Measurements from ENCODE around the gene B4GALT5. TPM values are rescaled to one million over a fixed set of nuclear protein-coding genes. Genes with fewer than 3 reads are reported as not detected.
"Not testable (repeated sequence)": the region's sequence is repeated elsewhere in the genome, so short reads cannot be mapped to it uniquely, and the experiment has no call there.

B4GALT5 gene
- total RNA-seq, 1 experiment from 2014 or later = 65.0 TPM

- intact Hi-C loops (cut with micrococcal nuclease; ENCODE audit: unreplicated experiment) = no loop called here
- BruUV-seq (replicated peaks) = no TSS peak
Observed at GRCh38 chr20:49727894-49728885, 14.5 kb upstream of the B4GALT5 start.

DNA sequence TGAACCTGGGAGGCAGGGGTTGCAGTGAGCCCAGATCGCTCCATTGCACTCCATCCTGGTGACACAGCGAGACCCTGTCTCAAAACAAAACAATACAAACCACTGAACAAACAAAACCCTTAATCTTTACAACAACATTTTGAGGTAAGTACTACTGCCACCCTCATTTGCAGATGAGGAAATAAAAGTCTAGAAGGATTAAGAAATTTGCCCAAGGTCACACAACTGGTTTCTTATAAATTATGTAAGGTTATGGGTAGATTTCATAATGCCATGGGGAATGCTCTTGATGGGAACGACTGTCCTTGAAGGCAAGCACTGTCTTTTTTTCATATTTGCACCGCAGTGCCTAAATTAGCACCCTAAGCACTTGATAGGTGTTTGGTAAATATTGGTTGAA, 13.8 kb upstream of the B4GALT5 start:
- no peaks in the 10 kb centered on the region for H3K4me1 ChIP-seq

More at GRCh38 chr20:49727894-49728885, 14.5 kb upstream of the B4GALT5 start:
- H3K36me3 ChIP-seq (ENCODE audit: control insufficient read depth, insufficient read depth, low read length) = no peaks in the 10 kb centered on the region
- POLR2A ChIA-PET = no interaction called here
- CTCF ChIA-PET = no interaction called here
- TF ChIP-seq, protein P1, sequence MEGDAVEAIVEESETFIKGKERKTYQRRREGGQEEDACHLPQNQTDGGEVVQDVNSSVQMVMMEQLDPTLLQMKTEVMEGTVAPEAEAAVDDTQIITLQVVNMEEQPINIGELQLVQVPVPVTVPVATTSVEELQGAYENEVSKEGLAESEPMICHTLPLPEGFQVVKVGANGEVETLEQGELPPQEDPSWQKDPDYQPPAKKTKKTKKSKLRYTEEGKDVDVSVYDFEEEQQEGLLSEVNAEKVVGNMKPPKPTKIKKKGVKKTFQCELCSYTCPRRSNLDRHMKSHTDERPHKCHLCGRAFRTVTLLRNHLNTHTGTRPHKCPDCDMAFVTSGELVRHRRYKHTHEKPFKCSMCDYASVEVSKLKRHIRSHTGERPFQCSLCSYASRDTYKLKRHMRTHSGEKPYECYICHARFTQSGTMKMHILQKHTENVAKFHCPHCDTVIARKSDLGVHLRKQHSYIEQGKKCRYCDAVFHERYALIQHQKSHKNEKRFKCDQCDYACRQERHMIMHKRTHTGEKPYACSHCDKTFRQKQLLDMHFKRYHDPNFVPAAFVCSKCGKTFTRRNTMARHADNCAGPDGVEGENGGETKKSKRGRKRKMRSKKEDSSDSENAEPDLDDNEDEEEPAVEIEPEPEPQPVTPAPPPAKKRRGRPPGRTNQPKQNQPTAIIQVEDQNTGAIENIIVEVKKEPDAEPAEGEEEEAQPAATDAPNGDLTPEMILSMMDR (IDR thresholded peaks at IDR 0.05; ENCODE audit: insufficient read depth in 1 of 2, low read depth in 1 of 2, low read length in 1 of 2, severe bottlenecking in 1 of 2, unreplicated experiment in 1 of 2) = no peak
- Mint-ChIP-seq H3K27me3 (ENCODE audit: insufficient read depth, unreplicated experiment) (no peaks in the 10 kb centered on the region), H3K4me3 (ENCODE audit: unreplicated experiment) (no peak overlapping the region), H3K4me1 (ENCODE audit: low read depth, unreplicated experiment) (no peaks in the 10 kb centered on the region), H3K9me3 (ENCODE audit: unreplicated experiment) (no peaks in the 10 kb centered on the region), H3K27ac (ENCODE audit: unreplicated experiment) (no peak overlapping the region), H3K36me3 (ENCODE audit: insufficient read depth, unreplicated experiment) (no peaks in the 10 kb centered on the region)
- H3K9me3 ChIP-seq = no peaks in the 10 kb centered on the region
- DNase-seq = no peak
- H3K4me1 ChIP-seq = no peaks in the 10 kb centered on the region
- no peak overlapping the region for H3K4me3 ChIP-seq (ENCODE audit: low read depth, low read length)
- no peaks in the 10 kb centered on the region for H3K27me3 ChIP-seq (replicated peaks; ENCODE audit: control insufficient read depth, insufficient read depth, low read length)

DNA sequence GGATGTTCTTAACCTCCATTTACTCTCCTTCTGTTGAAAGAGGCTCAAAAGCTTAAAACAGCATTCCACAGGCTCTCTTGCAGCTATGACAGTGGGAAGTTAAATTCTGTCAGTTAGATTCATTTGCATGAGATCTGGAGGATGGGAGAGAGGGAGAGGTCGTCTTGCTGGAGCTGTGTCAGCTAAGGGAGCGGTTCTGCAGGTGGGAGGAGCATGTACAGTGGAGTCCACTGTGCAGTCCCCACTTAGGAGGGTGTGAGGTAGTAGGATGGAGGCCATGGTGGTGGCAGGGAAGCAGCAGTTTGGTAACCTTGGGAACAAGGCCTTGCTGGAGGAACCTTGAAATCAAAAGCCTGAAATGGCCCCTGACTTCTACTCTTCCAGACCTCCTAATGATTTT, 12.0 kb upstream of the B4GALT5 start:
- ChIA-PET CTCF (no interaction called here), POLR2A (no interaction called here)
- no peak overlapping the region for H3K4me3 Mint-ChIP-seq (ENCODE audit: unreplicated experiment)
- Histone ChIP-seq H3K4me1 (no peaks in the 10 kb centered on the region), H3K4me3 (ENCODE audit: low read depth, low read length) (no peak overlapping the region), H3K27me3 (replicated peaks; ENCODE audit: control insufficient read depth, insufficient read depth, low read length) (no peaks in the 10 kb centered on the region), H3K36me3 (ENCODE audit: control insufficient read depth, insufficient read depth, low read length) (no peaks in the 10 kb centered on the region), H3K9me3 (no peaks in the 10 kb centered on the region)
- no peak for DNase-seq
- no TSS peak for BruUV-seq (replicated peaks)
- TF ChIP-seq, protein P1 (IDR thresholded peaks at IDR 0.05; ENCODE audit: insufficient read depth in 1 of 2, low read depth in 1 of 2, low read length in 1 of 2, severe bottlenecking in 1 of 2, unreplicated experiment in 1 of 2) = no peak
- H3K27ac Mint-ChIP-seq (ENCODE audit: unreplicated experiment) = no peak overlapping the region
- no peaks in the 10 kb centered on the region for H3K9me3 Mint-ChIP-seq (ENCODE audit: unreplicated experiment)
- intact Hi-C loops (cut with micrococcal nuclease; ENCODE audit: unreplicated experiment) = no loop called here
- H3K27me3 Mint-ChIP-seq (ENCODE audit: insufficient read depth, unreplicated experiment) = no peaks in the 10 kb centered on the region
- H3K36me3 Mint-ChIP-seq (ENCODE audit: insufficient read depth, unreplicated experiment) = no peaks in the 10 kb centered on the region
- no peaks in the 10 kb centered on the region for H3K4me1 Mint-ChIP-seq (ENCODE audit: low read depth, unreplicated experiment)

More for the DNA sequence above, 13.8 kb upstream of the B4GALT5 start:
- Mint-ChIP-seq H3K4me1 (ENCODE audit: low read depth, unreplicated experiment) (no peaks in the 10 kb centered on the region), H3K27ac (ENCODE audit: unreplicated experiment) (no peak overlapping the region), H3K27me3 (ENCODE audit: insufficient read depth, unreplicated experiment) (no peaks in the 10 kb centered on the region), H3K36me3 (ENCODE audit: insufficient read depth, unreplicated experiment) (no peaks in the 10 kb centered on the region), H3K9me3 (ENCODE audit: unreplicated experiment) (no peaks in the 10 kb centered on the region), H3K4me3 (ENCODE audit: unreplicated experiment) (no peak overlapping the region)
- intact Hi-C loops (cut with micrococcal nuclease; ENCODE audit: unreplicated experiment) = no loop called here
- H3K36me3 ChIP-seq (ENCODE audit: control insufficient read depth, insufficient read depth, low read length) = no peaks in the 10 kb centered on the region
- no peaks in the 10 kb centered on the region for H3K9me3 ChIP-seq
- no peak for DNase-seq
- BruUV-seq (replicated peaks) = no TSS peak
- ChIA-PET POLR2A (no interaction called here), CTCF (no interaction called here)
- TF ChIP-seq, protein P1 (IDR thresholded peaks at IDR 0.05; ENCODE audit: insufficient read depth in 1 of 2, low read depth in 1 of 2, low read length in 1 of 2, severe bottlenecking in 1 of 2, unreplicated experiment in 1 of 2) = no peak
- H3K27me3 ChIP-seq (replicated peaks; ENCODE audit: control insufficient read depth, insufficient read depth, low read length) = no peaks in the 10 kb centered on the region
- H3K4me3 ChIP-seq (ENCODE audit: low read depth, low read length) = no peak overlapping the region

DNA sequence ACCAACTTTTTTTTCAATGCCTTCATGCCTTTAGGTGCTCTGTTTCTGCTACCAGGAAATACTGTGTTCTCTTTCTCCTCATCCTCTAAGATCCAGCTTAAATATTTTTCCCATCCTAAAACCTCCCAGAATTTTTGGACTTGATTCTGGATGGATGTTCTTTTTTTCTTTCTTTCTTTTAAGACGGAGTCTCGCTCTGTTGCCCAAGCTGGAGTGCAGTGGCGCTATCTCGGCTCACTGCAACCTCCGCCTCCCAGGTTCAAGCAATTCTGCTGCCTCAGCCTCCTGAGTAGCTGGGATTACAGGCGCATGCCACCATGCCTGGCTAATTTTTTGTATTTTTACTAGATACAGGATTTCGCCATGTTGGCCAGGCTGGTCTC, 11.5 kb upstream of the B4GALT5 start:
- H3K27me3 ChIP-seq (replicated peaks; ENCODE audit: control insufficient read depth, insufficient read depth, low read length); H3K27me3 Mint-ChIP-seq (ENCODE audit: insufficient read depth, unreplicated experiment); H3K4me1 ChIP-seq; H3K27ac Mint-ChIP-seq (ENCODE audit: unreplicated experiment); CTCF ChIA-PET; H3K4me3 ChIP-seq (ENCODE audit: low read depth, low read length); H3K36me3 ChIP-seq (ENCODE audit: control insufficient read depth, insufficient read depth, low read length); intact Hi-C loops (cut with micrococcal nuclease; ENCODE audit: unreplicated experiment); H3K9me3 ChIP-seq; POLR2A ChIA-PET; DNase-seq; H3K36me3 Mint-ChIP-seq (ENCODE audit: insufficient read depth, unreplicated experiment); H3K4me1 Mint-ChIP-seq (ENCODE audit: low read depth, unreplicated experiment); H3K9me3 Mint-ChIP-seq (ENCODE audit: unreplicated experiment); H3K4me3 Mint-ChIP-seq (ENCODE audit: unreplicated experiment); BruUV-seq (replicated peaks): not testable (repeated sequence)

Measured in Caco-2 (cell line).